GM18873 (cell line): ENCODE measurements around the gene FOXP3.

Experiments used
- ATAC-seq: cut with Tn5 transposase; IDR thresholded peaks from one replicate; pipeline ENCODE4 v1.9.1; 2021; ENCODE audit warnings: mild to moderate bottlenecking, moderate library complexity, moderate number of reproducible peaks; ENCODE audit not compliant: unreplicated experiment, low FRiP score

The FOXP3 gene

GRCh38 chrX:49227726-49228125, 36.8 kb downstream of the FOXP3 start:
- no peak for ATAC-seq

GRCh38 chrX:49226946-49227345, 37.6 kb downstream of the FOXP3 start:
- no peak for ATAC-seq

- ATAC-seq: no peak
Measured at GRCh38 chrX:49225858-49226257, 38.7 kb downstream of the FOXP3 start.

- no peak for ATAC-seq
Measured at GRCh38 chrX:49221868-49222267, 42.6 kb downstream of the FOXP3 start.

- no peak for ATAC-seq
Measured at GRCh38 chrX:49220100-49220499, 44.4 kb downstream of the FOXP3 start.

GRCh38 chrX:49214996-49215526, 49.4 kb downstream of the FOXP3 start:
- no peak for ATAC-seq

GRCh38 chrX:49214416-49214815, 50.1 kb downstream of the FOXP3 start:
- no peak for ATAC-seq

- no peak for ATAC-seq
Measured at GRCh38 chrX:49212861-49213260, 51.6 kb downstream of the FOXP3 start.

- no peak for ATAC-seq
Measured at GRCh38 chrX:49212209-49212608, 52.3 kb downstream of the FOXP3 start.

- ATAC-seq: no peak
Measured at GRCh38 chrX:49211074-49211473, 53.4 kb downstream of the FOXP3 start.

- no peak for ATAC-seq
Measured at GRCh38 chrX:49210406-49210805, 54.1 kb downstream of the FOXP3 start.

- no peak for ATAC-seq
Measured at GRCh38 chrX:49209434-49210251, 54.9 kb downstream of the FOXP3 start.

- ATAC-seq: no peak
Measured at GRCh38 chrX:49208399-49208798, 56.1 kb downstream of the FOXP3 start.

- ATAC-seq: no peak
Measured at GRCh38 chrX:49206543-49206942, 58.0 kb downstream of the FOXP3 start.

GRCh38 chrX:49205443-49205842, 59.1 kb downstream of the FOXP3 start:
- ATAC-seq: no peak

GRCh38 chrX:49204709-49205108, 59.8 kb downstream of the FOXP3 start:
- ATAC-seq: no peak

- ATAC-seq: no peak
Measured at GRCh38 chrX:49204017-49204416, 60.5 kb downstream of the FOXP3 start.

GRCh38 chrX:49203536-49203935, 61.0 kb downstream of the FOXP3 start:
- ATAC-seq: no peak

- ATAC-seq: no peak
Measured at GRCh38 chrX:49202022-49202421, 62.5 kb downstream of the FOXP3 start.
